Prostate gland (tissue), 2 donors: ENCODE results near the gene HEXB. TPM values are rescaled to one million over a fixed set of nuclear protein-coding genes. Genes with fewer than 3 reads are reported as not detected.

ENCODE experiments used
- DNase-seq: peaks from one replicate; pipeline ENCODE4 v3.0.0-alpha.2; 2019; ENCODE audit warnings: low spot score
- H3K27ac ChIP-seq, 2 donors: fragments of 200-600 bp; sonication (generic); 2 replicates each; pipeline ENCODE4 v1.5.1; 2017 to 2019
- H3K27me3 ChIP-seq: fragments of 200-600 bp; sonication (generic); replicated peaks from 2 replicates; pipeline ENCODE4 v1.5.1; 2019; ENCODE audit not compliant: insufficient read depth
- H3K36me3 ChIP-seq, 2 donors: fragments of 200-600 bp; sonication (generic); 1 replicate in 1 of 2; 2 replicates in 1 of 2; pipeline versions ENCODE4 v1.5.1 to v1.8.1; 2017 to 2019
- H3K4me1 ChIP-seq: fragments of 200-600 bp; sonication (generic); replicated peaks from 2 replicates; pipeline ENCODE4 v1.5.1; 2019
- H3K4me3 ChIP-seq, 2 donors: fragments of 200-600 bp; sonication (generic); 2 replicates each; pipeline ENCODE4 v1.5.1; 2017 to 2019
- H3K9me3 ChIP-seq: fragments of 200-600 bp; sonication (generic); 2 replicates; pipeline ENCODE4 v1.5.1; 2017
- POLR2A ChIP-seq: fragments of 450-650 bp; IDR thresholded peaks from one replicate; pipeline ENCODE4 v1.6.1; 2016; ENCODE audit warnings: antibody characterized with exemption, mild to moderate bottlenecking
- POLR2AphosphoS5 ChIP-seq: sonication (generic); formaldehyde crosslinking; IDR thresholded peaks from one replicate; pipeline ENCODE4 v1.6.1; 2017; ENCODE audit warnings: antibody characterized with exemption
- WGBS: methylation state at CpG from one replicate; pipeline ENCODE4 v1.1.5; 2018; 5-methylcytosine and 5-hydroxymethylcytosine counted together
- intact Hi-C: fragments of 100-400 bp; cut with DNase I; formaldehyde crosslinking; loops from one replicate; pipeline ENCODE4 v1.14.2; 2022
- total RNA-seq, 2 donors: library from RNA; depleted of rRNA; stranded (reverse); fragments of >200 nt; gene quantifications; one replicate each; pipeline ENCODE4 v1.1.0, GENCODE V29; 2016
- TF ChIP-seq, protein P1 (sequence below), 4 experiments: fragments of 200-600 bp in 2 of 4; fragments of 450-650 bp in 2 of 4; sonication (generic) in 2 of 4; IDR thresholded peaks; 1 replicate in 3 of 4; 2 replicates in 1 of 4; pipeline ENCODE4 v1.5.1; 2016 to 2019; ENCODE audit warnings: antibody characterized with exemption in 4 of 4, mild to moderate bottlenecking in 2 of 4, moderate library complexity in 2 of 4

Gene HEXB
- total RNA-seq, 2 donors from 2014 or later: 149 to 178 TPM

- Histone ChIP-seq H3K9me3 (no peaks in the 10 kb centered on the region), H3K4me1 (no peaks in the 10 kb centered on the region), H3K27me3 (no peaks in the 10 kb centered on the region), H3K4me3 (no peak overlapping the region), H3K27ac (no peak overlapping the region), H3K36me3 (no peaks in the 10 kb centered on the region)
- DNase-seq: no peak
- intact Hi-C loops: no loop called here
- WGBS: 74% methylated on average over 1 of the region's 1 CpG
- TF ChIP-seq POLR2AphosphoS5 (no peak), POLR2A (no peak)
- TF ChIP-seq, protein P1, sequence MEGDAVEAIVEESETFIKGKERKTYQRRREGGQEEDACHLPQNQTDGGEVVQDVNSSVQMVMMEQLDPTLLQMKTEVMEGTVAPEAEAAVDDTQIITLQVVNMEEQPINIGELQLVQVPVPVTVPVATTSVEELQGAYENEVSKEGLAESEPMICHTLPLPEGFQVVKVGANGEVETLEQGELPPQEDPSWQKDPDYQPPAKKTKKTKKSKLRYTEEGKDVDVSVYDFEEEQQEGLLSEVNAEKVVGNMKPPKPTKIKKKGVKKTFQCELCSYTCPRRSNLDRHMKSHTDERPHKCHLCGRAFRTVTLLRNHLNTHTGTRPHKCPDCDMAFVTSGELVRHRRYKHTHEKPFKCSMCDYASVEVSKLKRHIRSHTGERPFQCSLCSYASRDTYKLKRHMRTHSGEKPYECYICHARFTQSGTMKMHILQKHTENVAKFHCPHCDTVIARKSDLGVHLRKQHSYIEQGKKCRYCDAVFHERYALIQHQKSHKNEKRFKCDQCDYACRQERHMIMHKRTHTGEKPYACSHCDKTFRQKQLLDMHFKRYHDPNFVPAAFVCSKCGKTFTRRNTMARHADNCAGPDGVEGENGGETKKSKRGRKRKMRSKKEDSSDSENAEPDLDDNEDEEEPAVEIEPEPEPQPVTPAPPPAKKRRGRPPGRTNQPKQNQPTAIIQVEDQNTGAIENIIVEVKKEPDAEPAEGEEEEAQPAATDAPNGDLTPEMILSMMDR (IDR thresholded peaks at IDR 0.05): no peak
Measured at GRCh38 chr5:74761241-74761640, 76.2 kb downstream of the HEXB start.

GRCh38 chr5:74762599-74762998, 77.6 kb downstream of the HEXB start:
- H3K27me3 ChIP-seq: no peaks in the 10 kb centered on the region
- no peaks in the 10 kb centered on the region for H3K4me1 ChIP-seq
- no peak for DNase-seq
- no peak overlapping the region for H3K27ac ChIP-seq
- TF ChIP-seq POLR2A (no peak), POLR2AphosphoS5 (no peak)
- TF ChIP-seq, protein P1 (IDR thresholded peaks at IDR 0.05): no peak
- no peaks in the 10 kb centered on the region for H3K36me3 ChIP-seq
- H3K9me3 ChIP-seq: no peaks in the 10 kb centered on the region
- intact Hi-C loops: no loop called here
- 98% methylated on average over 2 of the region's 2 CpGs for WGBS
- no peak overlapping the region for H3K4me3 ChIP-seq

DNA sequence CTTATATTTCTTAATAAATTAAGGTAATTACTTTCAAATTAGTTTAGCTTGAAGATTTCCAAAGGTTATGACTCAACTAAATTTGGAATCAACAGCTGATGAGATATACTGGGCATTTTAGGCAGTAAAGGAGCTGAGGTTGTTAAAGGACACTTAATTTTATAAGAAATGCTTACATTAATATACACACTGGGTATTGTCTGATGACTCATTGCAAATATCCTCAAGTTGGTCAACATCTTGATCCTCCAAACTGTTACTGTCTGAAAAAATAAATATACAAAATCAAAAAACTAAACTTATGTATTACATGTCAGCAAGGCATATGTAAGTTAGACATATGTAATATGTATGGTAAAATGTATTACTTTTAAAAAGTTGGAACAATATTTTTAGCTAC, 78.5 kb downstream of the HEXB start:
- H3K4me3 ChIP-seq: no peak overlapping the region
- peaks cover 5% of the 10 kb centered on the region for H3K4me1 ChIP-seq
- no peaks in the 10 kb centered on the region for H3K9me3 ChIP-seq
- no peaks in the 10 kb centered on the region for H3K36me3 ChIP-seq
- no peak for DNase-seq
- intact Hi-C loops: no loop called here
- H3K27me3 ChIP-seq: no peaks in the 10 kb centered on the region
- no peak overlapping the region for H3K27ac ChIP-seq
- TF ChIP-seq POLR2A (no peak), POLR2AphosphoS5 (no peak)
- TF ChIP-seq, protein P1 (IDR thresholded peaks at IDR 0.05): no peak

DNA sequence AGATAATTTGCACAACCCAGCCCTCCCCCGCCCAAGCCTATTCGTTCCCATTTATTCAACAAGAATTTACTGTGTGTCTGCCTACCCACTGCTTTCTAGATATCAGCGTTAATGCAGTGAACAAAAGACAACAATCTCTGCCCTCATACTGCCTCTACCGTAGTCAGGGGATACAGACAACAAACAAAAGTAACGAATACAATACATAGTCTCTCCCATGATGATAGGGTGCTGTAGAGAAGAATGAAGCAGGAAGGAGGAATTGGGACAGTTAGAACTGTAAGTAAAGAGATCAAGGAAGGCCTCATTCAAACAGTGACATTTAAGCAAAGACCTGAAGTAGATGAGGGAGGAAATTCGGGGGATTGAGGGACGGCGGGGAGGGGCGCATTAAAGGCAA, 80.2 kb downstream of the HEXB start:
- no peak for TF ChIP-seq POLR2A
- no peak for TF ChIP-seq POLR2AphosphoS5
- TF ChIP-seq, protein P1 (IDR thresholded peaks at IDR 0.05): no peak
- no peaks in the 10 kb centered on the region for H3K9me3 ChIP-seq
- 50% methylated on average over 9 of the region's 9 CpGs for WGBS
- intact Hi-C loops: loop anchor here (5.0 kb wide), 1 partner anchor 93 kb away; no protein-coding TSS in a partner anchor
- no peaks in the 10 kb centered on the region for H3K27me3 ChIP-seq
- peaks cover 5% of the 10 kb centered on the region for H3K4me1 ChIP-seq
- no peak for DNase-seq
- H3K4me3 ChIP-seq: no peak overlapping the region
- H3K27ac ChIP-seq: no peak overlapping the region
- no peaks in the 10 kb centered on the region for H3K36me3 ChIP-seq

DNA sequence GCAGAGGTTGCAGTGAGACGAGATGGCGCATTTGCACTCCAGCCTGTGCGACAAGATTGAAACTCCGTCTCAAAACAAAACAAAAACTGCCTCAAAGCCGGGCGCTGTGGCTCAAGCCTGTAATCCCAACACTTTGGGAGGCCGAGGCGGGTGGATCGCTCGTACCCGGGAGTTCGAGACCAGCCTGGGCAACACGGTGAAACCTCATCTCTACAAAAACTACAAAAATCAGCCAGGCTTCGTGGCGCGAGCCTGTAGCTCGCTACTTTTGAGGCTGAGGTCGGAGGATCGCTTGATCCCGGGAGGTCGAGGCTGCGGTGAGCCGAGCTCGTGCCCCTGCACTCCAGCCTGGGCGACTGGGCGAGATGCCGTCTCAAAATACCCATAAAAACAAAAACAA, 80.9 kb downstream of the HEXB start:
- WGBS: 59% methylated on average over 27 of the region's 27 CpGs
- Histone ChIP-seq H3K27ac (no peak overlapping the region), H3K36me3 (peaks cover 0 to 2% of the 10 kb centered on the region in 2 donors), H3K27me3 (no peaks in the 10 kb centered on the region), H3K4me3 (peak overlapping the region; percentile 87 to 94), H3K9me3 (no peaks in the 10 kb centered on the region), H3K4me1 (peaks cover 5% of the 10 kb centered on the region)
- no peak for DNase-seq
- TF ChIP-seq, protein P1 (IDR thresholded peaks at IDR 0.05): no peak
- TF ChIP-seq POLR2A (no peak), POLR2AphosphoS5 (no peak)
- intact Hi-C loops: loop anchor here (2.0 to 5.0 kb wide), 2 partner anchors 94 to 153 kb away; no protein-coding TSS in a partner anchor
